Natural killer cell (primary cell): ENCODE data around the gene IL17RD. TPM values are rescaled to one million over a fixed set of nuclear protein-coding genes. Genes with fewer than 3 reads are reported as not detected.

Experiments
- ATAC-seq, 3 donors: fragments of 150-1000 bp in 2 of 3; fragments of 200-7000 bp in 1 of 3; cut with Tn5 transposase; 1 replicate in 1 of 3; 2 replicates in 2 of 3; pipeline ENCODE4 v1.10.0; 2021; ENCODE audit warnings: mild to moderate bottlenecking in 2 of 3, moderate library complexity in 2 of 3
- DNase-seq, 2 donors: peaks; one replicate each; pipeline versions ENCODE4 v3.0.0 to v3.0.0-alpha.2; 2013 to 2021; ENCODE audit warnings: mixed read lengths in 1 of 2
- H3K27ac ChIP-seq: one replicate; pipeline ENCODE4 v1.5.1; 2013; ENCODE audit warnings: mild to moderate bottlenecking, low read length
- H3K27me3 ChIP-seq: one replicate; pipeline ENCODE4 v1.6.1; 2013; ENCODE audit warnings: low read length; ENCODE audit not compliant: control insufficient read depth, insufficient read depth
- H3K36me3 ChIP-seq: one replicate; pipeline ENCODE4 v1.6.1; 2013; ENCODE audit warnings: low read length; ENCODE audit not compliant: control insufficient read depth, insufficient read depth
- H3K4me1 ChIP-seq: one replicate; pipeline ENCODE4 v1.6.1; 2013; ENCODE audit warnings: low read length; ENCODE audit not compliant: control insufficient read depth, insufficient read depth
- H3K4me3 ChIP-seq: one replicate; pipeline ENCODE4 v1.5.1; 2013; ENCODE audit warnings: low read length
- H3K9me3 ChIP-seq: one replicate; pipeline ENCODE4 v1.6.1; 2013; ENCODE audit warnings: low read length; ENCODE audit not compliant: control insufficient read depth, insufficient read depth
- H3K27ac Mint-ChIP-seq, 2 donors: one replicate each; pipeline ENCODE4 v1.8.0; 2022; ENCODE audit warnings: mild to moderate bottlenecking in 2 of 2, mixed read lengths in 2 of 2, moderate library complexity in 1 of 2
- H3K27me3 Mint-ChIP-seq, 2 donors: one replicate each; pipeline ENCODE4 v1.8.0; 2022; ENCODE audit warnings: low read depth in 2 of 2, mixed read lengths in 2 of 2
- H3K36me3 Mint-ChIP-seq: one replicate; pipeline ENCODE4 v1.8.0; 2022; ENCODE audit warnings: mixed read lengths
- H3K4me1 Mint-ChIP-seq, 2 donors: one replicate each; pipeline ENCODE4 v1.8.0; 2022; ENCODE audit warnings: mixed read lengths in 2 of 2
- H3K4me3 Mint-ChIP-seq: one replicate; pipeline ENCODE4 v1.8.0; 2022; ENCODE audit warnings: mild to moderate bottlenecking, moderate library complexity, mixed read lengths
- H3K9me3 Mint-ChIP-seq, 2 donors: one replicate each; pipeline ENCODE4 v1.8.0; 2022; ENCODE audit warnings: mixed read lengths in 2 of 2
- CTCF ChIP-seq: fragments of 200-600 bp; IDR thresholded peaks from one replicate; pipeline ENCODE4 v1.8.0; 2022; ENCODE audit warnings: antibody characterized with exemption
- WGBS: methylation state at CpG from one replicate; pipeline ENCODE4 v1.1.7; 2013; ENCODE audit warnings: missing lambda C conversion rate; ENCODE audit not compliant: insufficient coverage; 5-methylcytosine and 5-hydroxymethylcytosine counted together
- intact Hi-C: fragments of 100-400 bp; cut with micrococcal nuclease; formaldehyde crosslinking; loops from one replicate; pipeline ENCODE4 v1.14.2; 2022
- total RNA-seq, 4 donors: library from RNA; stranded (reverse); fragments of 120-200 nt in 1 of 4; gene quantifications; one replicate each; pipeline versions ENCODE4 v1.2.3 to v1.2.4, GENCODE V29; 2013 to 2022

The IL17RD gene
- total RNA-seq, 3 donors from 2014 or later (not counting 1 experiment from before 2014, with no cell fraction given), result 0.05 to 0.08 TPM; not detected in 1

- DNase-seq (no peak), ATAC-seq (no peak)
- no peaks in the 10 kb centered on the region for H3K4me1 ChIP-seq
- Mint-ChIP-seq H3K4me3 (no peak overlapping the region), H3K4me1 (peaks cover 0 to under 1% of the 10 kb centered on the region in 2 donors), H3K27ac (no peak overlapping the region), H3K9me3 (no peaks in the 10 kb centered on the region), H3K27me3 (no peaks in the 10 kb centered on the region), H3K36me3 (no peaks in the 10 kb centered on the region)
- no peaks in the 10 kb centered on the region for H3K27me3 ChIP-seq
- WGBS, result 95% methylated on average over 2 of the region's 3 CpGs
- H3K36me3 ChIP-seq, result no peaks in the 10 kb centered on the region
- no peak for TF ChIP-seq CTCF
- H3K4me3 ChIP-seq, result no peak overlapping the region
- H3K27ac ChIP-seq, result no peak overlapping the region
- intact Hi-C loops, result no loop called here
- H3K9me3 ChIP-seq, result no peaks in the 10 kb centered on the region
Observed at GRCh38 chr3:57061556-57061955, 103.6 kb downstream of the IL17RD start.

DNA sequence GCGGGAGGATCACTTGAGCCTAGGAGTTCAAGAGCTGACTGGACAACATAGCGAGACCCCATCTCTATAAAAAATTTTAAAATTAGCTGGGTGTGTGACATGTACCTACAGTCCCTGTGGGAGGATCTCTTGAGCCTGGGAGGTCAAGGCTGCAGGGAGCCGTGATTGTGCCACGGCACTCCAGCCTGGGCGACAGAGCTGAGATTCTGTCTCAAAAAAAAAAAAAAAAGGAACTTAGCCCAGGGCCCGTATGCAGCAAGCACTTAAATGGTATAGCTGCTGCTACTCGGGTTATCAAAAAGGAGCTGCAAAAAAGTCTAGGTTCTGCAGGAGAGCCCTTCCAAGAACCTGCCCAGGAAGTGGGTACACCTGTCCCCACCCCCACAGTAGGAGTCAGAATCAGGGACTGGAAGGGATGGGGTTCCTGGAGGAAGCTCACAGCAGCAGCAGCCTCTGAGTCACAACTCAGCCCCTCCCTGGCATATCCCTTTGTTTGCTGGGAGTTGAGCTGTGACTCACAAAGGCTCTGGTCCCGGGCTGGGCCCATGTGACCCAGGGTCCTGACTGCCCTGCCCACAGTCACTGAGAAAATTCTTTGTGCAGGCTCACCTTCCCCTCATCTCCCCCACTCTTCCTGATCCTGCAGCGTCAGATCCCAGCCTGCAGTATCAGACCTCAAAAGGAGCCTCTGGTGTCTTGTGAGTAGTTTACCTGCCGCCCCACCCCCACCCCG is 104.9 kb downstream of the IL17RD start, which contains the start of gene SPATA12:
Gene SPATA12, plus strand, starts transcription at position 576 of the 733 bp plus-strand sequence. CDS start 13,031 bp downstream, outside the sequence.
- no peaks in the 10 kb centered on the region for H3K4me1 ChIP-seq
- no peaks in the 10 kb centered on the region for H3K9me3 ChIP-seq
- H3K4me3 ChIP-seq, result no peak within 1 kb of the TSS
- WGBS, result 48% methylated on average over 10 of the region's 11 CpGs
- H3K36me3 ChIP-seq, result no peaks in the 10 kb centered on the region
- TF ChIP-seq CTCF, result no peak
- Mint-ChIP-seq H3K9me3 (no peaks in the 10 kb centered on the region), H3K4me3 (no peak within 1 kb of the TSS), H3K27ac (no peak within 1 kb of the TSS), H3K27me3 (no peaks in the 10 kb centered on the region), H3K36me3 (no peaks in the 10 kb centered on the region), H3K4me1 (peaks cover 0 to 5% of the 10 kb centered on the region in 2 donors)
- peak in 1 of 3 donors; percentile 36 for ATAC-seq
- no peak within 1 kb of the TSS for H3K27ac ChIP-seq
- peak in 1 of 2 donors; percentile 7 for DNase-seq
- intact Hi-C loops, result no loop called here
- H3K27me3 ChIP-seq, result no peaks in the 10 kb centered on the region

GRCh38 chr3:57059411-57059810 is 105.7 kb downstream of the IL17RD start:
- 36% methylated on average over 3 of the region's 3 CpGs for WGBS
- H3K9me3 ChIP-seq, result no peaks in the 10 kb centered on the region
- H3K4me1 ChIP-seq, result no peaks in the 10 kb centered on the region
- no peak overlapping the region for H3K4me3 Mint-ChIP-seq
- DNase-seq (no peak), ATAC-seq (no peak)
- intact Hi-C loops, result no loop called here
- no peak for TF ChIP-seq CTCF
- no peaks in the 10 kb centered on the region for H3K27me3 ChIP-seq
- no peaks in the 10 kb centered on the region for H3K27me3 Mint-ChIP-seq
- H3K36me3 Mint-ChIP-seq, result no peaks in the 10 kb centered on the region
- no peaks in the 10 kb centered on the region for H3K9me3 Mint-ChIP-seq
- no peak overlapping the region for H3K27ac ChIP-seq
- H3K4me1 Mint-ChIP-seq, result peaks cover 0 to 5% of the 10 kb centered on the region in 2 donors
- no peak overlapping the region for H3K27ac Mint-ChIP-seq
- no peak overlapping the region for H3K4me3 ChIP-seq
- H3K36me3 ChIP-seq, result no peaks in the 10 kb centered on the region
